ENCODE measurements around the gene REEP1.

GRCh38 chr2:86301711-86302202 lies 35.7 kb downstream of the REEP1 start:
- no peak for TF ChIP-seq CTCF (IDR thresholded peaks at IDR 0.05)
- no peak for TF ChIP-seq POLR2A (IDR thresholded peaks at IDR 0.05)
